HL-60 (cell line): Measurements from ENCODE around the gene CACNA1S.

Experiments
- DNase-seq, 2 experiments: peaks; one replicate each; pipeline ENCODE4 v3.0.0-alpha.2; 2010 to 2020; ENCODE audit warnings: low read depth in 1 of 2, low spot score in 1 of 2
- H3K27ac ChIP-seq: fragments of 250-450 bp; sonication (Bioruptor Pico); replicated peaks from 2 replicates; pipeline ENCODE4 v1.5.1; 2020; ENCODE audit warnings: mild to moderate bottlenecking, moderate library complexity
- H3K27me3 ChIP-seq: fragments of 250-450 bp; sonication (Bioruptor Pico); 2 replicates; pipeline ENCODE4 v1.5.1; 2021; ENCODE audit warnings: mild to moderate bottlenecking, moderate library complexity; ENCODE audit not compliant: insufficient read depth, poor library complexity, severe bottlenecking
- H3K4me3 ChIP-seq: replicated peaks from 2 replicates; pipeline ENCODE4 v1.5.1; 2011; ENCODE audit warnings: mild to moderate bottlenecking, control low read depth, low read length; ENCODE audit not compliant: insufficient read depth
- GABPA ChIP-seq: IDR thresholded peaks from 2 replicates; pipeline ENCODE4 v1.6.1; 2012; ENCODE audit warnings: low read depth
- POLR2AphosphoS5 ChIP-seq: IDR thresholded peaks from 2 replicates; pipeline ENCODE4 v1.6.1; 2012; ENCODE audit warnings: low read depth
- REST ChIP-seq: IDR thresholded peaks from 2 replicates; pipeline ENCODE4 v1.6.1; 2012; ENCODE audit warnings: low read depth; ENCODE audit not compliant: insufficient replicate concordance
- SPI1 ChIP-seq: IDR thresholded peaks from 2 replicates; pipeline ENCODE4 v1.6.1; 2012; ENCODE audit warnings: low read depth, mild to moderate bottlenecking, borderline replicate concordance
- TF ChIP-seq, protein P1 (sequence below): IDR thresholded peaks from one replicate; pipeline ENCODE4 v1.5.1; 2011; ENCODE audit warnings: low read length, control low read depth, inconsistent platforms; ENCODE audit not compliant: insufficient read depth

The CACNA1S gene

DNA sequence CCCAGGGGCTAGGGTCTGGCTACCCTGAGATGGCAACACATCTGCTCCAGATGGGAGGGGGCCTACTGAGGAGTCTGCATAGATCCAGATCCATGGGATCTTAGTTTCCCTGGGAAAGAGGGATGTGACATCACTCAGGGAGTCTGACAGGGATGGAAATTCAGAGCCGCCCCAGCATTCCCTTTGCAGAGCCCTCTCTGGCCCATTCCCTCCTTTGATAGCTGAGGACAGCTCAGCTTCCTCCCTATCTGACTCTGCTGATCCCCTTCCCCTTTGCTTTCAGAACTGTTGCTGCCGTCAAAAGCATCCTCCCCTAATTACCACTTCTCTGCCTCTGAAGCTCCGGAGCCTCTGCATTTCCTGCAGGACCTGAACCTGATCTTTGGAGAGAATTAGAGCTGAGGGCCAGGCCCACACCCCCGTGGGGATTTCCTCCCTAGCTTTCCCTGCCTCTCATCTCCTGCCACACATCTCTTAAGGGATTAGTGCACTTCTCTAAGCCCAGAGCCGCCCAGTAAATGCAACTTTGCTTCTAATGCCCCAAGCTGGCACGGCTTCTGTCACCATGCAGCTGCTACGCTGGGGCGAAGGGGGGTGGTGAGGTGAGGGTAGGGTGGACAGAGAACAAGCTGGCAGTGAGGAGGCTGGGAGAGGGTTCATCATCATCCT lies 24.3 kb upstream of the CACNA1S start:
- no peak overlapping the region for H3K27ac ChIP-seq
- TF ChIP-seq GABPA, result no peak
- no peak for TF ChIP-seq POLR2AphosphoS5
- TF ChIP-seq, protein P1, sequence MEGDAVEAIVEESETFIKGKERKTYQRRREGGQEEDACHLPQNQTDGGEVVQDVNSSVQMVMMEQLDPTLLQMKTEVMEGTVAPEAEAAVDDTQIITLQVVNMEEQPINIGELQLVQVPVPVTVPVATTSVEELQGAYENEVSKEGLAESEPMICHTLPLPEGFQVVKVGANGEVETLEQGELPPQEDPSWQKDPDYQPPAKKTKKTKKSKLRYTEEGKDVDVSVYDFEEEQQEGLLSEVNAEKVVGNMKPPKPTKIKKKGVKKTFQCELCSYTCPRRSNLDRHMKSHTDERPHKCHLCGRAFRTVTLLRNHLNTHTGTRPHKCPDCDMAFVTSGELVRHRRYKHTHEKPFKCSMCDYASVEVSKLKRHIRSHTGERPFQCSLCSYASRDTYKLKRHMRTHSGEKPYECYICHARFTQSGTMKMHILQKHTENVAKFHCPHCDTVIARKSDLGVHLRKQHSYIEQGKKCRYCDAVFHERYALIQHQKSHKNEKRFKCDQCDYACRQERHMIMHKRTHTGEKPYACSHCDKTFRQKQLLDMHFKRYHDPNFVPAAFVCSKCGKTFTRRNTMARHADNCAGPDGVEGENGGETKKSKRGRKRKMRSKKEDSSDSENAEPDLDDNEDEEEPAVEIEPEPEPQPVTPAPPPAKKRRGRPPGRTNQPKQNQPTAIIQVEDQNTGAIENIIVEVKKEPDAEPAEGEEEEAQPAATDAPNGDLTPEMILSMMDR, result no peak
- no peak for TF ChIP-seq SPI1
- TF ChIP-seq REST, result no peak
- no peaks in the 10 kb centered on the region for H3K27me3 ChIP-seq

DNA sequence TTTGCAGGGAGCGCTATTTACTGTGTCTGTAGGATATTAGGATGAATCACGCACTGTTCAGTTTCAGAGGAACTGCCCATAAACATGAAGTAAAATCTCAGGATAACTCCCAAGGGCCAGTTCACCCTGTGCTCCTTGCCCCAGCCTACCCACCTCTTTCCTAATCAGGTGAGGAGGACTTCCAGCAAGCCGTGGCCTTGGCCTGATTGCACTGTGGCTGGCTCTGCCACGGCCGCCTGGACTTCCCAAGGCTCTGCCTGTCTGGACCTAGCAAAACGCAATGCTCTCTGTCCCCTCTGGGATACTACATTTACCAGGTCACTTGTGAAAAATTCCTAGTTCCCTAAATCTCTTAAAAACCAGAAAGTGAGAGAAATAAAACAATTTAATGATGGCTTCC lies 22.2 kb upstream of the CACNA1S start:
- TF ChIP-seq REST, result no peak
- TF ChIP-seq GABPA, result no peak
- TF ChIP-seq, protein P1, result no peak
- no peak for TF ChIP-seq SPI1
- no peak for TF ChIP-seq POLR2AphosphoS5
- Histone ChIP-seq H3K27me3 (no peaks in the 10 kb centered on the region), H3K4me3 (no peak overlapping the region), H3K27ac (no peak overlapping the region)
- no peak for DNase-seq

More for the DNA sequence above, 24.3 kb upstream of the CACNA1S start:
- no peak for DNase-seq
- H3K4me3 ChIP-seq, result no peak overlapping the region

DNA sequence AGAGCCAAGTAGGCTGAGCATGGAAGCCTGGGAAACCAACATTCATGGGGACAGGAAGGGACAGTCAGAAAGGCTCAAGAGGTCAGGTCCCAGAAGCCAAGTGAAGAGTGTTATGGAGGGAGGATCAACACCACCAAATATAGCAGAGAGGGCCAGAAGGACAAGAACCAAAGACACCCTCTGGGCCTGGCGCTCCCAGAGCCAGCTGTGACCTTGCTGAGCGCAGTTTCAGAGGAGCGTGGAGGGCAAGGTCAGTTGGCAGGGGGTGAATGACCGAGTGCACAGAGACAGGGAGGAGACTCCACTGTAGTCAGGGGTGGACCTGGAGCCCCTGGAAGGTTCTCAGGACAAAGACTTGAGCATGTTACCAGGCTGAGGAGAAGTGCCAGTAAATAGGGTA lies 19.2 kb upstream of the CACNA1S start:
- TF ChIP-seq SPI1 (no peak), POLR2AphosphoS5 (no peak), GABPA (no peak), REST (no peak)
- TF ChIP-seq, protein P1, result no peak
- Histone ChIP-seq H3K27me3 (no peaks in the 10 kb centered on the region), H3K4me3 (no peak overlapping the region), H3K27ac (no peak overlapping the region)
- no peak for DNase-seq
